ENCODE results near the gene DCDC2C. TPM values are rescaled to one million over a fixed set of nuclear protein-coding genes. Genes with fewer than 3 reads are reported as not detected.

Gene DCDC2C
- total RNA-seq, 2 donors from 2014 or later = not detected

DNA sequence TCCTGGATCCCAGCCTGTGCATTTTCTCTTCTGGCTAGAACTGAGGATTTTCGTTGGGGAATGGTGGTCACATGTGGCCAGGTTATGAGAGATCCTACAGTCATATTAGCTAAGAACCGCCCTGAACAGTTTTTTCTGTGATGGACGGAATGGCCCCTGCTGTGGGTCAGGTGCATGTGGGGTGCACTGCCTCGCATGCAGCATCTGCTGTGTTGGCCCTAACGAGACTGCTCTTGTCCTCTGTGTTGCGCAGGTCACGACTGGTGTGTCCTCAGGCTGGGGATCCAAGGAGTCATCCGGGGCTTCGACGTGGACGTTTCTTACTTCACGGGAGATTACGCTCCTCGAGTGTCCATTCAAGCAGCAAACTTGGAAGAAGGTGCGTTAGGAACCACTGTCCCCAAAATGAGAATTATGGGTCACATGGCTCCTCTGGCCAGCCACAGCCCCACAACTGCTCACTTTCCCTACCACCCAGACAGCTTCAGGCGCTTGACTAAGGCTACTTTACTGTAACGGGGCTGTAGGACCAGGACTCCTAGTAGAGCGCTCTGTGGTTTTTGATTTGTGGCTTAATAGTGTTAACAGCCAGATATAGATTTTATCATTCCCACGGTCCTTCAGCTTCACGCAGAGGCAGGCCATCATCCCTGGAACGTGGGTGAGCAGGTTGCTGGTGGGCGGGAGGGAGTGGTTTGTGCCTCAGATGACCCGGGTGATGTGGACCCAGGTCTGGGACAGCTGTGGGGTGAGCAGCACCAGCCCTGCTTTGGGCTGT lies 23.6 kb upstream of the DCDC2C start:
- H3K27me3 Mint-ChIP-seq (ENCODE audit: insufficient read depth) = peaks cover 2% of the 10 kb centered on the region
- no peak overlapping the region for H3K4me3 Mint-ChIP-seq
- H3K27ac Mint-ChIP-seq = no peak overlapping the region
- no peak overlapping the region for H3K4me3 ChIP-seq (ENCODE audit: low read length)
- no peaks in the 10 kb centered on the region for H3K4me1 ChIP-seq (ENCODE audit: control insufficient read depth, insufficient read depth, low read length)
- H3K9me3 Mint-ChIP-seq = no peaks in the 10 kb centered on the region
- H3K27ac ChIP-seq (ENCODE audit: low read depth, low read length) = no peak overlapping the region
- H3K36me3 Mint-ChIP-seq (ENCODE audit: low read depth) = no peaks in the 10 kb centered on the region
- no peaks in the 10 kb centered on the region for H3K4me1 Mint-ChIP-seq
- no peaks in the 10 kb centered on the region for H3K9me3 ChIP-seq (ENCODE audit: control insufficient read depth, low read length)
- 92 to 97% methylated on average over 5 to 23 of the region's 23 CpGs for WGBS, 2 experiments (ENCODE audit: insufficient coverage in 1 of 2, insufficient read length in 1 of 2)
- H3K36me3 ChIP-seq (ENCODE audit: control insufficient read depth, insufficient read depth, low read length) = no peaks in the 10 kb centered on the region
- no peak overlapping the region for H3K9ac ChIP-seq (ENCODE audit: extremely low read depth, low read length, poor library complexity, severe bottlenecking)
- DNase-seq = no peak
- TF ChIP-seq CTCF (conservative IDR thresholded peaks at IDR 0.05) = no peak
- H3K27me3 ChIP-seq (ENCODE audit: control insufficient read depth, insufficient read depth, low read length, poor library complexity, severe bottlenecking) = no peaks in the 10 kb centered on the region

DNA sequence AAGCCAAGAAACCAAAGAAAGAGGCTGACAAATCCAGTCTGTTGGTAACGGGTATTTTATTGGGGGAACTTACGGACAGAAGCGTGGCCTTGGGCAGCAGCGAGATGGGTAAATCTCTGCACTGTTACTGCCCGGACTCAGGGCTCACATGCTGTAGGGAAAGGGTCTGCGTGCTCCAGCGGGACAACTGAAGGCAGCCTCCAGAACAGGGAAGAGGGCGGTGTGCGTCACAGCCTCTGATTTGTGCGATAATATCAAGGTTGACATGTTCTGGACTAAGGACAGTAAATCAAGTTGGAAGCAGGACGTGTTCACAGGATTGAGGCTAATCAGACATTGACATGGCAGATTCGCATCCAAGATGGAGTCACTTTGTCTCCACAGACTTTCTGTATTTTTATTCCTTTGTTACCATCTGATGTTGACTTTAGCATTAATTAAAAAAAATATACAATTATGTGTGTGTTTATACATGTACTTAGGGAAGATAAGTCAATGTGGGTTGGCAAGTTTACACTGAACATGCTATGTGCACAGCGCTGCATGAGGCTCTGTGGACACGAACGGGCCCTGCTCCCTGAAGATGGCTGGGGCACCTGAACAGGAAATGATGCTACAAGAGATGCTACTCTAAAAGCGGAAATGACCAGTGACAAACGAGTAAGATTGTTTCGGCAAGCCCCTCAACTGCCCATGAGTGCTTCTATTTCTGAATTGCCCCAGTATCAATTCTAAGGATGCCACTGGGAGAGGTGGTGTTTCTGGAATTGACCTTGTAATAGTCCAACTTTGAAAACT lies 22.6 kb upstream of the DCDC2C start:
- no peaks in the 10 kb centered on the region for H3K4me1 ChIP-seq (ENCODE audit: control insufficient read depth, insufficient read depth, low read length)
- H3K36me3 ChIP-seq (ENCODE audit: control insufficient read depth, insufficient read depth, low read length) = no peaks in the 10 kb centered on the region
- no peak overlapping the region for H3K4me3 Mint-ChIP-seq
- H3K27me3 ChIP-seq (ENCODE audit: control insufficient read depth, insufficient read depth, low read length, poor library complexity, severe bottlenecking) = no peaks in the 10 kb centered on the region
- peaks cover 4% of the 10 kb centered on the region for H3K27me3 Mint-ChIP-seq (ENCODE audit: insufficient read depth)
- no peaks in the 10 kb centered on the region for H3K9me3 ChIP-seq (ENCODE audit: control insufficient read depth, low read length)
- no peak overlapping the region for H3K27ac ChIP-seq (ENCODE audit: low read depth, low read length)
- no peak overlapping the region for H3K9ac ChIP-seq (ENCODE audit: extremely low read depth, low read length, poor library complexity, severe bottlenecking)
- no peaks in the 10 kb centered on the region for H3K9me3 Mint-ChIP-seq
- 92 to 93% methylated on average over 15 to 18 of the region's 18 CpGs for WGBS, 2 experiments (ENCODE audit: insufficient coverage in 1 of 2, insufficient read length in 1 of 2)
- TF ChIP-seq CTCF (conservative IDR thresholded peaks at IDR 0.05) = no peak
- no peaks in the 10 kb centered on the region for H3K4me1 Mint-ChIP-seq
- DNase-seq = no peak
- no peaks in the 10 kb centered on the region for H3K36me3 Mint-ChIP-seq (ENCODE audit: low read depth)
- no peak overlapping the region for H3K27ac Mint-ChIP-seq
- H3K4me3 ChIP-seq (ENCODE audit: low read length) = no peak overlapping the region

DNA sequence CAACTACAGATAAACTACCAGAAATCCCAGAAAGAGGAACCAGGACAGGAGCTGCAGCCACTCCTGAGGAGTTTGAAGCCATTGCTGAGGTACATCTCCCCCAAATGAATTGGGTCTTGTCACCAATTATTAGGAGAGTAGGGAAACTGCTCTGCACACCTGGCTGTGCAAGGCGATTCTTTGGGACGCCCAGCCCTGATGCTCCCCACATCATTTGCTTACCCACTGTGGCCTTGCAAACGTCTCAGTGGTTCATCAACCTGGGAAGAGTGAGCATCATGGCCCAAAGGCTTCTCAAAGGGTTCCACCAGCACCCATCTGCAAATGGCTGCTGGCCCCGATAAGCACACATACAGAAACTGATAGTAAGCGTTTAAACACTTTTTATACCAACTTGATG lies 21.8 kb upstream of the DCDC2C start:
- H3K4me1 Mint-ChIP-seq = no peaks in the 10 kb centered on the region

More for the DNA sequence above, 21.8 kb upstream of the DCDC2C start:
- Histone ChIP-seq H3K9ac (ENCODE audit: extremely low read depth, low read length, poor library complexity, severe bottlenecking) (no peak overlapping the region), H3K9me3 (ENCODE audit: control insufficient read depth, low read length) (no peaks in the 10 kb centered on the region), H3K36me3 (ENCODE audit: control insufficient read depth, insufficient read depth, low read length) (no peaks in the 10 kb centered on the region), H3K4me3 (ENCODE audit: low read length) (no peak overlapping the region), H3K4me1 (ENCODE audit: control insufficient read depth, insufficient read depth, low read length) (no peaks in the 10 kb centered on the region), H3K27me3 (ENCODE audit: control insufficient read depth, insufficient read depth, low read length, poor library complexity, severe bottlenecking) (no peaks in the 10 kb centered on the region), H3K27ac (ENCODE audit: low read depth, low read length) (no peak overlapping the region)
- WGBS, 2 experiments (ENCODE audit: insufficient coverage in 1 of 2, insufficient read length in 1 of 2) = 57 to 93% methylated on average over 1 to 5 of the region's 5 CpGs
- TF ChIP-seq CTCF (conservative IDR thresholded peaks at IDR 0.05) = no peak
- H3K9me3 Mint-ChIP-seq = no peaks in the 10 kb centered on the region
- H3K36me3 Mint-ChIP-seq (ENCODE audit: low read depth) = no peaks in the 10 kb centered on the region
- H3K27ac Mint-ChIP-seq = no peak overlapping the region
- H3K27me3 Mint-ChIP-seq (ENCODE audit: insufficient read depth) = peaks cover 5% of the 10 kb centered on the region
- no peak overlapping the region for H3K4me3 Mint-ChIP-seq
- no peak for DNase-seq
